Type B pancreatic cell (in vitro differentiated cells): ENCODE measurements around the gene WNT10A. TPM values are rescaled to one million over a fixed set of nuclear protein-coding genes. Genes with fewer than 3 reads are reported as not detected.
"Not testable (repeated sequence)": the region's sequence is repeated elsewhere in the genome, so short reads cannot be mapped to it uniquely, and the experiment has no call there.

Source experiments
- DNase-seq: peaks from one replicate; pipeline ENCODE4 v3.0.0; 2021; ENCODE audit warnings: mixed read lengths; ENCODE audit not compliant: unreplicated experiment; ENCODE audit errors: extremely low spot score
- H3K27ac Mint-ChIP-seq: 2 replicates; pipeline ENCODE4 v1.8.0; 2021; ENCODE audit warnings: mild to moderate bottlenecking, mixed read lengths
- H3K27me3 Mint-ChIP-seq: 2 replicates; pipeline ENCODE4 v1.8.0; 2021; ENCODE audit warnings: mixed read lengths
- H3K36me3 Mint-ChIP-seq: 2 replicates; pipeline ENCODE4 v1.8.0; 2021; ENCODE audit warnings: mixed read lengths
- H3K4me1 Mint-ChIP-seq: one replicate; pipeline ENCODE4 v1.8.0; 2021; ENCODE audit warnings: mixed read lengths; ENCODE audit not compliant: unreplicated experiment
- H3K4me3 Mint-ChIP-seq: 2 replicates; pipeline ENCODE4 v1.8.0; 2021; ENCODE audit warnings: mild to moderate bottlenecking, mixed read lengths
- H3K9me3 Mint-ChIP-seq: 2 replicates; pipeline ENCODE4 v1.8.0; 2021; ENCODE audit warnings: mixed read lengths
- CTCF ChIP-seq: fragments of 200-600 bp; sonication (generic); conservative IDR thresholded peaks from 2 replicates; pipeline ENCODE4 v1.5.0; 2021; ENCODE audit warnings: antibody characterized with exemption, mild to moderate bottlenecking
- total RNA-seq: library from RNA; stranded (reverse); gene quantifications from 2 replicates; pipeline ENCODE4 v1.2.1, GENCODE V29; 2021; ENCODE audit warnings: low replicate concordance

Gene WNT10A
- total RNA-seq, 1 donor from 2014 or later, result 5.5 TPM

GRCh38 chr2:218834685-218835084, 46.0 kb upstream of the WNT10A start:
- DNase-seq, result no peak
- no peak overlapping the region for H3K4me3 Mint-ChIP-seq
- H3K27me3 Mint-ChIP-seq, result peaks cover 65% of the 10 kb centered on the region
- H3K9me3 Mint-ChIP-seq, result no peaks in the 10 kb centered on the region
- no peaks in the 10 kb centered on the region for H3K4me1 Mint-ChIP-seq
- TF ChIP-seq CTCF, result no peak
- H3K36me3 Mint-ChIP-seq, result no peaks in the 10 kb centered on the region
- no peak overlapping the region for H3K27ac Mint-ChIP-seq

GRCh38 chr2:218837495-218837894, 43.2 kb upstream of the WNT10A start:
- no peak overlapping the region for H3K27ac Mint-ChIP-seq

GRCh38 chr2:218839430-218839829, 41.2 kb upstream of the WNT10A start:
- Mint-ChIP-seq H3K27me3 (peaks cover 54% of the 10 kb centered on the region), H3K36me3 (peaks cover 6% of the 10 kb centered on the region), H3K4me1 (no peaks in the 10 kb centered on the region), H3K4me3 (no peak overlapping the region), H3K9me3 (no peaks in the 10 kb centered on the region), H3K27ac (no peak overlapping the region)
- no peak for TF ChIP-seq CTCF
- DNase-seq, result no peak

More at GRCh38 chr2:218837495-218837894, 43.2 kb upstream of the WNT10A start:
- DNase-seq, result no peak
- Mint-ChIP-seq H3K4me3 (no peak overlapping the region), H3K9me3 (no peaks in the 10 kb centered on the region), H3K4me1 (no peaks in the 10 kb centered on the region), H3K36me3 (no peaks in the 10 kb centered on the region), H3K27me3 (peaks cover 62% of the 10 kb centered on the region)
- no peak for TF ChIP-seq CTCF

GRCh38 chr2:218839888-218840287, 40.8 kb upstream of the WNT10A start:
- Mint-ChIP-seq H3K27me3 (peaks cover 50% of the 10 kb centered on the region), H3K27ac (no peak overlapping the region), H3K36me3 (peaks cover 6% of the 10 kb centered on the region), H3K4me3 (no peak overlapping the region), H3K4me1 (no peaks in the 10 kb centered on the region), H3K9me3 (no peaks in the 10 kb centered on the region)
- no peak for TF ChIP-seq CTCF
- no peak for DNase-seq

- peaks cover 30% of the 10 kb centered on the region for H3K27me3 Mint-ChIP-seq
- not testable (repeated sequence) for H3K9me3 Mint-ChIP-seq, H3K27ac Mint-ChIP-seq, H3K36me3 Mint-ChIP-seq, DNase-seq, H3K4me3 Mint-ChIP-seq, H3K4me1 Mint-ChIP-seq
These were observed 36.3 kb upstream of the WNT10A start for GRCh38 chr2:218844334-218844733.

- H3K4me1 Mint-ChIP-seq, H3K9me3 Mint-ChIP-seq, H3K4me3 Mint-ChIP-seq, DNase-seq, H3K27ac Mint-ChIP-seq, H3K36me3 Mint-ChIP-seq: not testable (repeated sequence)
- H3K27me3 Mint-ChIP-seq, result peaks cover 27% of the 10 kb centered on the region
These were observed 33.7 kb upstream of the WNT10A start for GRCh38 chr2:218846963-218847362.

- Mint-ChIP-seq H3K4me1 (peaks cover 10% of the 10 kb centered on the region), H3K9me3 (no peaks in the 10 kb centered on the region), H3K36me3 (no peaks in the 10 kb centered on the region), H3K27me3 (peaks cover 38% of the 10 kb centered on the region), H3K4me3 (no peak overlapping the region), H3K27ac (no peak overlapping the region)
- DNase-seq, result no peak
- TF ChIP-seq CTCF, result no peak
These were observed 30.9 kb upstream of the WNT10A start for GRCh38 chr2:218849721-218850120.
